HEK293 (cell line): ENCODE measurements around the gene TANK.

Experiments
- CTCF ChIA-PET: fragments of 350-600 bp; formaldehyde crosslinking; extraction: SDS; loops from one replicate; lab custom pipeline; 2021; ENCODE audit warnings: antibody characterized with exemption; lab: Yijun Ruan, JAX
- POLR2A ChIA-PET: fragments of 300-600 bp; formaldehyde crosslinking; extraction: SDS; loops from one replicate; lab custom pipeline; 2020; ENCODE audit warnings: antibody characterized with exemption, inconsistent platforms; lab: Yijun Ruan, JAX
- H3K27ac ChIP-seq: fragments of 200-500 bp; sonication (Bioruptor generic); 2 replicates; pipeline ENCODE4 v1.5.1; 2014; ENCODE audit warnings: low read depth, low read length, control low read depth, inconsistent platforms; ENCODE audit errors: extremely low read depth
- H3K36me3 ChIP-seq, 2 experiments: fragments of 200-500 bp in 1 of 2; sonication (Bioruptor generic) in 1 of 2; 1 replicate in 1 of 2; 2 replicates in 1 of 2; pipeline ENCODE4 v1.5.1; 2014 to 2017; ENCODE audit warnings: inconsistent platforms in 2 of 2, low read length in 2 of 2; ENCODE audit not compliant: control insufficient read depth in 2 of 2, insufficient read depth in 1 of 2
- H3K4me1 ChIP-seq: fragments of 200-500 bp; sonication (Bioruptor generic); 2 replicates; pipeline ENCODE4 v1.5.1; 2014; ENCODE audit warnings: mild to moderate bottlenecking, low read length, inconsistent platforms; ENCODE audit not compliant: control insufficient read depth, insufficient read depth
- H3K4me3 ChIP-seq: 2 replicates; pipeline ENCODE4 v1.5.1; 2011; ENCODE audit warnings: low read depth, mild to moderate bottlenecking, control low read depth, low read length, moderate library complexity
- H3K9me3 ChIP-seq: fragments of 200-500 bp; sonication (Bioruptor generic); 2 replicates; pipeline ENCODE4 v1.5.1; 2014; ENCODE audit warnings: low read depth, low read length, inconsistent platforms; ENCODE audit not compliant: control insufficient read depth, insufficient read depth
- AEBP2 ChIP-seq: fragments of 450-650 bp; formaldehyde crosslinking; IDR thresholded peaks from 2 replicates; pipeline ENCODE4 v1.5.1; 2016; ENCODE audit warnings: missing biosample characterization, missing genetic modification characterization, borderline replicate concordance
- ELK4 ChIP-seq: IDR thresholded peaks from 2 replicates; pipeline ENCODE4 v1.6.1; 2011; ENCODE audit warnings: mild to moderate bottlenecking, low read depth, low read length, borderline replicate concordance
- MYNN ChIP-seq: fragments of 450-650 bp; formaldehyde crosslinking; IDR thresholded peaks from 2 replicates; pipeline ENCODE4 v1.5.1; 2016; ENCODE audit warnings: missing biosample characterization, missing genetic modification characterization, borderline replicate concordance
- PRDM6 ChIP-seq: fragments of 450-650 bp; formaldehyde crosslinking; IDR thresholded peaks from 2 replicates; pipeline ENCODE4 v1.5.1; 2017; ENCODE audit warnings: missing biosample characterization, missing genetic modification characterization
- SCRT2 ChIP-seq: fragments of 450-650 bp; formaldehyde crosslinking; IDR thresholded peaks from 2 replicates; pipeline ENCODE4 v1.5.1; 2016; ENCODE audit warnings: missing biosample characterization, missing genetic modification characterization
- WT1 ChIP-seq: fragments of 450-650 bp; formaldehyde crosslinking; IDR thresholded peaks from 2 replicates; pipeline ENCODE4 v1.5.1; 2016; ENCODE audit warnings: missing biosample characterization, missing genetic modification characterization
- ZBTB1 ChIP-seq: fragments of 450-650 bp; formaldehyde crosslinking; IDR thresholded peaks from 2 replicates; pipeline ENCODE4 v1.5.1; 2016; ENCODE audit warnings: missing biosample characterization, missing genetic modification characterization
- ZFHX2 ChIP-seq: fragments of 450-650 bp; formaldehyde crosslinking; conservative IDR thresholded peaks from 2 replicates; pipeline ENCODE4 v1.5.1; 2016; ENCODE audit warnings: missing biosample characterization, missing genetic modification characterization
- ZFP3 ChIP-seq: fragments of 450-650 bp; formaldehyde crosslinking; IDR thresholded peaks from 2 replicates; pipeline ENCODE4 v1.5.1; 2016; ENCODE audit warnings: low read depth, missing biosample characterization, missing genetic modification characterization
- ZIC2 ChIP-seq: fragments of 450-650 bp; formaldehyde crosslinking; IDR thresholded peaks from 2 replicates; pipeline ENCODE4 v1.5.1; 2016; ENCODE audit warnings: missing biosample characterization, missing genetic modification characterization
- ZNF10 ChIP-seq: fragments of 450-650 bp; formaldehyde crosslinking; IDR thresholded peaks from 2 replicates; pipeline ENCODE4 v1.5.1; 2017; ENCODE audit warnings: missing biosample characterization, missing genetic modification characterization
- ZNF174 ChIP-seq: fragments of 450-650 bp; formaldehyde crosslinking; IDR thresholded peaks from 2 replicates; pipeline ENCODE4 v1.5.0; 2017; ENCODE audit warnings: missing biosample characterization, mild to moderate bottlenecking, missing genetic modification characterization
- ZNF175 ChIP-seq: fragments of 450-650 bp; formaldehyde crosslinking; IDR thresholded peaks from 2 replicates; pipeline ENCODE4 v1.5.1; 2016; ENCODE audit warnings: missing biosample characterization, missing genetic modification characterization
- ZNF274 ChIP-seq, 2 experiments: fragments of 200-500 bp in 1 of 2; fragments of 450-650 bp in 1 of 2; sonication (Bioruptor generic) in 1 of 2; formaldehyde crosslinking in 1 of 2; IDR thresholded peaks; 2 replicates each; pipeline versions ENCODE4 v1.5.1 to v1.6.1; 2014 to 2016; ENCODE audit warnings: borderline replicate concordance in 1 of 2, inconsistent platforms in 1 of 2, low read length in 1 of 2, missing biosample characterization in 1 of 2, missing genetic modification characterization in 1 of 2
- ZNF292 ChIP-seq: fragments of 450-650 bp; formaldehyde crosslinking; IDR thresholded peaks from 2 replicates; pipeline ENCODE4 v1.5.1; 2016; ENCODE audit warnings: low read depth, missing biosample characterization, missing genetic modification characterization, borderline replicate concordance
- ZNF404 ChIP-seq: fragments of 450-650 bp; formaldehyde crosslinking; IDR thresholded peaks from 2 replicates; pipeline ENCODE4 v1.5.1; 2017; ENCODE audit warnings: missing biosample characterization, missing genetic modification characterization
- ZNF501 ChIP-seq: fragments of 450-650 bp; formaldehyde crosslinking; IDR thresholded peaks from 2 replicates; pipeline ENCODE4 v1.5.1; 2016; ENCODE audit warnings: missing biosample characterization, missing genetic modification characterization
- ZNF521 ChIP-seq: fragments of 450-650 bp; formaldehyde crosslinking; IDR thresholded peaks from 2 replicates; pipeline ENCODE4 v1.5.1; 2017; ENCODE audit warnings: missing biosample characterization, mild to moderate bottlenecking, missing genetic modification characterization
- ZNF555 ChIP-seq: fragments of 450-650 bp; formaldehyde crosslinking; conservative IDR thresholded peaks from 2 replicates; pipeline ENCODE4 v1.5.1; 2017; ENCODE audit warnings: missing biosample characterization, mild to moderate bottlenecking, missing genetic modification characterization, inconsistent platforms
- ZNF596 ChIP-seq: fragments of 450-650 bp; IDR thresholded peaks from 2 replicates; pipeline ENCODE4 v1.5.0; 2018; ENCODE audit warnings: missing biosample characterization, mild to moderate bottlenecking, missing genetic modification characterization, moderate library complexity
- ZNF600 ChIP-seq: fragments of 450-650 bp; formaldehyde crosslinking; IDR thresholded peaks from 2 replicates; pipeline ENCODE4 v1.5.1; 2016; ENCODE audit warnings: missing biosample characterization, missing genetic modification characterization
- ZNF677 ChIP-seq: fragments of 450-650 bp; IDR thresholded peaks from 2 replicates; pipeline ENCODE4 v1.5.0; 2018; ENCODE audit warnings: missing biosample characterization, mild to moderate bottlenecking, missing genetic modification characterization, moderate library complexity
- ZNF791 ChIP-seq: fragments of 450-650 bp; formaldehyde crosslinking; IDR thresholded peaks from 2 replicates; pipeline ENCODE4 v1.5.1; 2016; ENCODE audit warnings: missing biosample characterization, missing genetic modification characterization

Gene TANK

GRCh38 chr2:161138429-161138828, 21.8 kb upstream of the TANK start:
- TF ChIP-seq ZBTB1 (tag by site-specific recombination) (no peak), SCRT2 (tag by site-specific recombination) (0 out of 2 replicates have a peak, but pooled peaks have one; percentile 33), ZNF555 (tag by site-specific recombination) (no peak), ZNF404 (tag by site-specific recombination) (no peak), MYNN (tag by site-specific recombination) (no peak)
- Histone ChIP-seq H3K4me1 (peaks cover 14% of the 10 kb centered on the region), H3K27ac (no peak overlapping the region), H3K9me3 (no peaks in the 10 kb centered on the region), H3K4me3 (no peak overlapping the region), H3K36me3 (no peaks in the 10 kb centered on the region)
- ChIA-PET POLR2A (no interaction called here), CTCF (no interaction called here)

- Histone ChIP-seq H3K9me3 (no peaks in the 10 kb centered on the region), H3K27ac (no peak overlapping the region), H3K36me3 (no peaks in the 10 kb centered on the region), H3K4me1 (peaks cover 14% of the 10 kb centered on the region), H3K4me3 (no peak overlapping the region)
- TF ChIP-seq ZNF677 (tag by site-specific recombination): no peak
- no peak for TF ChIP-seq WT1 (tag by site-specific recombination)
- no peak for TF ChIP-seq ZNF501 (tag by site-specific recombination)
- no peak for TF ChIP-seq ZFHX2 (tag by site-specific recombination)
- TF ChIP-seq ZNF174 (tag by site-specific recombination): no peak
- TF ChIP-seq ZNF791: no peak
- TF ChIP-seq ZFP3 (tag by site-specific recombination): no peak
- CTCF ChIA-PET: interaction anchor here (0.7 to 0.8 kb wide), 2 partner anchors 76 to 887 kb away, joined by 3 to 4 read pairs; no protein-coding TSS in a partner anchor
- POLR2A ChIA-PET: no interaction called here
Observed at GRCh38 chr2:161139098-161139987, 20.9 kb upstream of the TANK start.

- ChIA-PET CTCF (interaction anchor here (0.6 kb wide), 1 partner anchor 110 kb away, joined by 3 read pairs; no protein-coding TSS in a partner anchor), POLR2A (no interaction called here)
- H3K27ac ChIP-seq: no peak overlapping the region
- H3K4me1 ChIP-seq: peaks cover under 1% of the 10 kb centered on the region
- no peak for TF ChIP-seq ZIC2 (tag by site-specific recombination)
- no peak for TF ChIP-seq ELK4
- TF ChIP-seq, all 188 proteins: peak for 0
- no peak overlapping the region for H3K4me3 ChIP-seq
- no peaks in the 10 kb centered on the region for H3K36me3 ChIP-seq
- H3K9me3 ChIP-seq: no peaks in the 10 kb centered on the region
Observed at GRCh38 chr2:161141033-161141432, 19.2 kb upstream of the TANK start.

- POLR2A ChIA-PET: no interaction called here
- Histone ChIP-seq H3K4me1 (no peaks in the 10 kb centered on the region), H3K4me3 (no peak overlapping the region), H3K9me3 (no peaks in the 10 kb centered on the region), H3K27ac (no peak overlapping the region), H3K36me3 (no peaks in the 10 kb centered on the region)
- CTCF ChIA-PET: no interaction called here
- TF ChIP-seq ZNF175 (tag by site-specific recombination) (no peak), AEBP2 (no peak), ZNF600 (tag by site-specific recombination) (no peak), PRDM6 (tag by site-specific recombination) (no peak), ZNF274 (IDR thresholded peaks at IDR 0.05; ENCODE audit: low read length) (no peak), ZNF274 (tag by site-specific recombination; IDR thresholded peaks at IDR 0.05; ENCODE audit: borderline replicate concordance) (no peak), ZNF10 (tag by site-specific recombination) (no peak), ZNF677 (tag by site-specific recombination) (no peak), ZNF521 (no peak), ZNF292 (no peak), ZNF596 (tag by site-specific recombination) (no peak)
Observed at GRCh38 chr2:161146209-161146775, 13.9 kb upstream of the TANK start.
